Islet of Langerhans (tissue), 1 donor: ENCODE results near the gene EZH1.
"Not testable (repeated sequence)": the region's sequence is repeated elsewhere in the genome, so short reads cannot be mapped to it uniquely, and the experiment has no call there.

ENCODE experiments used
- FAIRE-seq: peaks from one replicate; lab custom pipeline; 2011; peaks lifted over from hg19 to GRCh38; lab: Jason Lieb, UNC

The EZH1 gene

GRCh38 chr17:42669977-42670788 is 74.7 kb downstream of the EZH1 start:
- no peak for FAIRE-seq

- FAIRE-seq: no peak
These were observed 75.2 kb downstream of the EZH1 start for GRCh38 chr17:42669705-42669976.

- FAIRE-seq: no peak
These were observed 77.5 kb downstream of the EZH1 start for GRCh38 chr17:42667088-42667951.

GRCh38 chr17:42666126-42666525 is 78.7 kb downstream of the EZH1 start:
- not testable (repeated sequence) for FAIRE-seq

GRCh38 chr17:42665581-42666001 is 79.2 kb downstream of the EZH1 start:
- no peak for FAIRE-seq

- no peak for FAIRE-seq
These were observed 84.0 kb downstream of the EZH1 start for GRCh38 chr17:42660692-42661345.

GRCh38 chr17:42659932-42660274 is 84.9 kb downstream of the EZH1 start:
- FAIRE-seq: not testable (repeated sequence)

GRCh38 chr17:42659079-42659931 is 85.5 kb downstream of the EZH1 start, which contains the start of gene TUBG2:
Gene TUBG2 (plus strand): TSS chr17:42659284. CDS start chr17:42659504, 220 bp downstream.
- no peak for FAIRE-seq

- no peak for FAIRE-seq
These were observed 86.8 kb downstream of the EZH1 start for GRCh38 chr17:42657824-42658588.

GRCh38 chr17:42655528-42655927 is 89.3 kb downstream of the EZH1 start:
- no peak for FAIRE-seq

- no peak for FAIRE-seq
These were observed 91.4 kb downstream of the EZH1 start for GRCh38 chr17:42653179-42654124.

GRCh38 chr17:42651392-42651791 is 93.4 kb downstream of the EZH1 start:
- no peak for FAIRE-seq
